Measurements from ENCODE around the gene GOLGA8K.
"Not testable (repeated sequence)": the region's sequence is repeated elsewhere in the genome, so short reads cannot be mapped to it uniquely, and the experiment has no call there.

Gene GOLGA8K

GRCh38 chr15:32352748-32353147 is 50.3 kb downstream of the GOLGA8K start:
- DNase-seq (ENCODE audit: low spot score), result not testable (repeated sequence)

- not testable (repeated sequence) for DNase-seq (ENCODE audit: low spot score)
These were observed 52.4 kb downstream of the GOLGA8K start for GRCh38 chr15:32350563-32351220.

- not testable (repeated sequence) for DNase-seq (ENCODE audit: low spot score)
These were observed 56.1 kb downstream of the GOLGA8K start for GRCh38 chr15:32347037-32347436.

GRCh38 chr15:32345978-32346547 is 57.0 kb downstream of the GOLGA8K start:
- not testable (repeated sequence) for DNase-seq (ENCODE audit: low spot score)

- not testable (repeated sequence) for DNase-seq (ENCODE audit: low spot score)
These were observed 59.2 kb downstream of the GOLGA8K start for GRCh38 chr15:32343921-32344320.

Data from kidney capillary endothelial cell (primary cell).